ENCODE measurements around the gene RSPO1.
A peak's percentile ranks its signal among the peaks of the same experiment; 100 is the strongest.

RSPO1 gene

DNA sequence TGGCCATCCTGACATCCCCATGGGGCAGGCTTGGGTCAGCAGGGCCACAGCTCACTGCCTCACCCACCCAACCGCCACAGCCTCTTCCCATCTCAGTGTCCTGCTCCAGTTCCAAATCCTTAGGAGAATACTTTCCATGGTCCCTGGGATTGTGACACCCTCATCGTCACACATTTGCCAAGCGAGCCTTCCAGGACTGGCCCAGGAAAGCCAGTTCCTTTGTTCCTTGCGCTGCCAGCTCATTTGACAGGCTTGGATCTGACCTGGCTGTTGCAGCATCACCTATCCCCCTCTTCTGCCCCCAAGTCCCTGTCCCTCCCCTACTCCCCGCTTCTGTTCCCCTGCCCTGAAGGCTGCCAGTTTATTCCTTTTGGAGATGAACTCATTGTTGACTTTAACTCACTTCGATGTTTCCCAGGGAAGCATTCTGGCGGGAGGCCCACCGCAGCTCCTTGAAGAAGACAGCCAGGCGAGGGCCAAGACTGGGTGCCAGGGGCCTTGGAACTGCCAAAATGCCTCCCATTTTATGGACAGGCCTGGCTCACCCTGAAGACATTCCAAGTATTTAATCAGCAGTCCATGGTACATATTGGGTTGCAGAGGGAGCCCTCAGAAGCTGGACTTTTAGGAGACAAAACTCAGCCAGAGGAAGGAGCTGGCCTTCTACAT, 28.8 kb downstream of the RSPO1 start:
- no peaks in the 10 kb centered on the region for H3K36me3 ChIP-seq (replicated peaks in 1 of 2; ENCODE audit: control insufficient read depth in 2 of 2, insufficient read depth in 2 of 2, low read length in 2 of 2)
- no peak overlapping the region for H2BK5ac ChIP-seq (ENCODE audit: low read length)
- no peak overlapping the region for H3K9ac ChIP-seq (ENCODE audit: low read depth, low read length, poor library complexity)
- no CpG with 5 or more reads among the region's 9 CpGs for WGBS, 2 donors (ENCODE audit: extremely low coverage in 2 of 2, insufficient read length in 2 of 2, insufficient replicate concordance in 1 of 2)
- DNase-seq (ENCODE audit: low spot score), result no peak
- H3K9me3 ChIP-seq (replicated peaks in 1 of 2; ENCODE audit: control insufficient read depth in 2 of 2, insufficient read depth in 1 of 2, low read depth in 1 of 2, low read length in 2 of 2), result no peaks in the 10 kb centered on the region
- H3K14ac ChIP-seq (ENCODE audit: low read length), result no peak overlapping the region
- H3K27ac ChIP-seq (replicated peaks; ENCODE audit: low read length), result no peak overlapping the region
- H3K27me3 ChIP-seq (ENCODE audit: control insufficient read depth in 3 of 3, insufficient read depth in 3 of 3, low read depth in 1 of 3, low read length in 3 of 3), result peaks cover 0 to 88% (median 12%) of the 10 kb centered on the region in 3 experiments
- no peaks in the 10 kb centered on the region for H3K4me1 ChIP-seq (ENCODE audit: control insufficient read depth in 2 of 2, insufficient read depth in 1 of 2, low read depth in 1 of 2, low read length in 2 of 2)
- H4K91ac ChIP-seq (ENCODE audit: low read depth, low read length, poor library complexity), result no peak overlapping the region
- H2BK15ac ChIP-seq (ENCODE audit: low read length), result no peak overlapping the region
- H4K8ac ChIP-seq (ENCODE audit: low read depth, low read length), result no peak overlapping the region
- no peak overlapping the region for H2BK120ac ChIP-seq (ENCODE audit: low read depth, low read length)
- H3K23ac ChIP-seq (ENCODE audit: low read depth, low read length, poor library complexity), result no peak overlapping the region
- H3K4ac ChIP-seq (ENCODE audit: low read length), result no peak overlapping the region
- H3K4me3 ChIP-seq (ENCODE audit: low read length in 2 of 2), result no peak overlapping the region
- no peak overlapping the region for H2AFZ ChIP-seq (ENCODE audit: low read length)
- no peak overlapping the region for H2AK5ac ChIP-seq (ENCODE audit: low read depth, low read length)
- no peak overlapping the region for H3K18ac ChIP-seq (ENCODE audit: low read length)
- H2BK12ac ChIP-seq (ENCODE audit: low read length), result no peak overlapping the region
- H3K79me1 ChIP-seq (ENCODE audit: low read depth, low read length), result no peaks in the 10 kb centered on the region
- H3K4me2 ChIP-seq (ENCODE audit: insufficient read depth, low read length, poor library complexity, severe bottlenecking), result no peak overlapping the region

DNA sequence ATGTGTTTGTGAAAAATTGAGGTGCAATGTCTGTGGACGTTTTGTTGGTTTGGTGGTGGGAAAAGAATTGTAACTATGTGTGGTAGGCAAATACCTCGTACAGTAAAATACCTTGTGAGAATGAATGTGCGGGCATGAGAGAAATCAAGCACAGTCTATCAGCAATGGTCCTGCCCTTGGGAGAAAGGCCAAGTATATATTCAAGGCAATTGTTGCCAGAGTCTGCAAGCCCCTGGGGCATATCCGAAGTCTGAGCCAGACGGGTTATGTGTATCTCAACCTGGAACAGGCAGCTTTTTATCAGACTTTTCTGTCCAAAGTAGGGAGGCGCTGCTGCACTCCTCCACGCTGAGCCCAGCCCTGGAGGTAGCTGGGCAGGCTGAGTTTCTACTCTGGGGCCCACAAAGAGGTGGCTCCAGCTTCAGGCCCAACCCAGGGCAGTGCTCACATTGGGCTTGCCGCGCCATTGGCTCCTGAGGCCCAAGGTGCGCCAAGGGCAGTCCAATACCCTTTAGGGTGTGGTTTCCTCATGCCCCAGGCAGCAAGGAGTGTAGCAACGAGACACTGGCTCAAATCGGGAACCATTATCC, 29.5 kb downstream of the RSPO1 start:
- Histone ChIP-seq H2AFZ (ENCODE audit: low read length) (no peak overlapping the region), H3K9me3 (replicated peaks in 1 of 2; ENCODE audit: control insufficient read depth in 2 of 2, insufficient read depth in 1 of 2, low read depth in 1 of 2, low read length in 2 of 2) (no peaks in the 10 kb centered on the region), H3K27me3 (ENCODE audit: control insufficient read depth in 3 of 3, insufficient read depth in 3 of 3, low read depth in 1 of 3, low read length in 3 of 3) (peaks cover 0 to 91% (median 12%) of the 10 kb centered on the region in 3 experiments), H2BK5ac (ENCODE audit: low read length) (no peak overlapping the region), H2BK120ac (ENCODE audit: low read depth, low read length) (no peak overlapping the region), H3K18ac (ENCODE audit: low read length) (no peak overlapping the region), H3K27ac (replicated peaks; ENCODE audit: low read length) (no peak overlapping the region), H2BK15ac (ENCODE audit: low read length) (no peak overlapping the region), H3K23ac (ENCODE audit: low read depth, low read length, poor library complexity) (no peak overlapping the region), H3K4me2 (ENCODE audit: insufficient read depth, low read length, poor library complexity, severe bottlenecking) (no peak overlapping the region), H3K14ac (ENCODE audit: low read length) (no peak overlapping the region), H4K8ac (ENCODE audit: low read depth, low read length) (no peak overlapping the region), H3K79me1 (ENCODE audit: low read depth, low read length) (no peaks in the 10 kb centered on the region), H3K4ac (ENCODE audit: low read length) (no peak overlapping the region), H4K91ac (ENCODE audit: low read depth, low read length, poor library complexity) (no peak overlapping the region), H2BK12ac (ENCODE audit: low read length) (no peak overlapping the region), H3K36me3 (replicated peaks in 1 of 2; ENCODE audit: control insufficient read depth in 2 of 2, insufficient read depth in 2 of 2, low read length in 2 of 2) (no peaks in the 10 kb centered on the region), H3K9ac (ENCODE audit: low read depth, low read length, poor library complexity) (no peak overlapping the region), H3K4me3 (ENCODE audit: low read length in 2 of 2) (no peak overlapping the region), H3K4me1 (ENCODE audit: control insufficient read depth in 2 of 2, insufficient read depth in 1 of 2, low read depth in 1 of 2, low read length in 2 of 2) (no peaks in the 10 kb centered on the region), H2AK5ac (ENCODE audit: low read depth, low read length) (no peak overlapping the region)
- 100% methylated on average over 1 of the region's 12 CpGs; no CpG with 5 or more reads in 1 of the 2 donors for WGBS, 2 donors (ENCODE audit: extremely low coverage in 2 of 2, insufficient read length in 2 of 2, insufficient replicate concordance in 1 of 2)
- DNase-seq (ENCODE audit: low spot score), result no peak

DNA sequence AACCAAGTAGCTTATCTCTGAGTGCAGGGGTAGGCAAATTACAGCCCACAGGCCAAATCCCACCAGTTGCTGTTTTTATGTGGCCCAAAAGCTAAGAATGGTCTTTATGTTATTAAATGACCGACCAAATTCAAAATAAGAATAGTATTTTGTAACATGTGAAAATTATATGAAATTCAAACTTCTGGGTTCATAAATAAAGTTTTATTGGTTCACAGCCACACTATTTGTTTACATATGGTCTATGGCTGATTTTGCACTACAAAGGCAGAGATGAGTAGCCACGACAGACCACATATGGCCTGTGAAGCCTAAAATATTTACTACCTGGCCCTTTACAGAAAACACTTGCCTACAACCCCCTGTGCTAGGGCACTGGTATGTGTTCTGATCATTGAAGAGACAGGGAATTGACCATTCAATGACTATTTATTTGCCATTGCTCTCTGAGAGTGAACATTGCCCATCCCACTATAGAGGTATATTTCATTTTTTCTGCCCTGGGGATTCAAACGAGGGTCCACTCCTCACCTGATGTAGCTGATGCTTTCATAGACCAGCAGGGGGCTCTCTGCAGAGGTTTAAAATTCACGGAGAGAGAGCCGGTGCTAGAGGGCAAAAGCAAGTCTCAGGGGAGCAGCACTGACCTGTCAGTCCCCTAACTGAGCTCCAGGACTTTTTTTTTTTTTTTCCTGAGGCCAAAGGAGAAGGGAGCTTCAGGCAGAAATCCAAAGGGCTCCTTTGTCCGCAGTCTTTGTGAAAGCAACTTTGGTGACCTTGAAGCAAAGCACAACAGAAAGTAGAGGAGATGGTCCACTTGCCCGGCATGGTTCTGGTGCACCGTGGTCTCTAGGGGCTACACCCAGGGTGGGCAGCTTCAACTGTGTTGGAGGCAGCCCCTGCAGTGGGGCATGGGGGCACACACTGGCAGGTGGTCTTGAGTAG, 31.7 kb downstream of the RSPO1 start:
- Histone ChIP-seq H3K9ac (ENCODE audit: low read depth, low read length, poor library complexity) (no peak overlapping the region), H2AK5ac (ENCODE audit: low read depth, low read length) (no peak overlapping the region), H2AFZ (ENCODE audit: low read length) (no peak overlapping the region), H3K9me3 (replicated peaks in 1 of 2; ENCODE audit: control insufficient read depth in 2 of 2, insufficient read depth in 1 of 2, low read depth in 1 of 2, low read length in 2 of 2) (no peaks in the 10 kb centered on the region), H2BK15ac (ENCODE audit: low read length) (no peak overlapping the region), H3K18ac (ENCODE audit: low read length) (no peak overlapping the region), H3K14ac (ENCODE audit: low read length) (no peak overlapping the region), H2BK5ac (ENCODE audit: low read length) (no peak overlapping the region), H4K8ac (ENCODE audit: low read depth, low read length) (no peak overlapping the region), H3K4me1 (ENCODE audit: control insufficient read depth in 2 of 2, insufficient read depth in 1 of 2, low read depth in 1 of 2, low read length in 2 of 2) (no peaks in the 10 kb centered on the region), H2BK12ac (ENCODE audit: low read length) (no peak overlapping the region), H4K91ac (ENCODE audit: low read depth, low read length, poor library complexity) (no peak overlapping the region), H3K4me3 (ENCODE audit: low read length in 2 of 2) (no peak overlapping the region), H3K79me1 (ENCODE audit: low read depth, low read length) (no peaks in the 10 kb centered on the region), H3K4ac (ENCODE audit: low read length) (no peak overlapping the region), H2BK120ac (ENCODE audit: low read depth, low read length) (no peak overlapping the region), H3K27me3 (ENCODE audit: control insufficient read depth in 3 of 3, insufficient read depth in 3 of 3, low read depth in 1 of 3, low read length in 3 of 3) (peaks cover 0 to 74% (median 5%) of the 10 kb centered on the region in 3 experiments), H3K27ac (replicated peaks; ENCODE audit: low read length) (no peak overlapping the region), H3K23ac (ENCODE audit: low read depth, low read length, poor library complexity) (no peak overlapping the region), H3K4me2 (ENCODE audit: insufficient read depth, low read length, poor library complexity, severe bottlenecking) (no peak overlapping the region), H3K36me3 (replicated peaks in 1 of 2; ENCODE audit: control insufficient read depth in 2 of 2, insufficient read depth in 2 of 2, low read length in 2 of 2) (no peaks in the 10 kb centered on the region)
- WGBS, 2 donors (ENCODE audit: extremely low coverage in 2 of 2, insufficient read length in 2 of 2, insufficient replicate concordance in 1 of 2), result no CpG with 5 or more reads among the region's 8 CpGs
- DNase-seq (ENCODE audit: low spot score), result peak; percentile 41

DNA sequence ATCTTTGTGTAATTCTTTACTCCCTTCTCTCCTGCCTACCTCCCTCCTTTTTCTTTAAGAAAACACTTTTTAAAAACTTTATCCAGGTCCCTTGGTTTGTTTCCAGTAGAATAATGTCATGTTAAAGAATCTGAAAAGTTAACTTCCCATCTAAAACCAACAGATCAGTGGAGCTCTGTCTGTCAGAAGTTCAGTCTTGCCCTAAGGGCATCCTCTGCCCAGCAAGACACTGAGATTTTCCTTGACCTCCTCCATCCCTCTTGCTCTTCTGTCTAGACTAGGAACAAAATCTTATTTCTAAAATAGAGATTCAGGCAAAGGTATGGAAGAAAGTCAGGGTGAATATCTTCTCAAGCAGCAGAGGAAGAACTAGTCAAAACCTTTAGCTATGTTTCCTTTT, 33.3 kb downstream of the RSPO1 start:
- H2BK5ac ChIP-seq (ENCODE audit: low read length), result no peak overlapping the region
- H2AK5ac ChIP-seq (ENCODE audit: low read depth, low read length), result no peak overlapping the region
- H3K4ac ChIP-seq (ENCODE audit: low read length), result no peak overlapping the region
- no peak overlapping the region for H4K91ac ChIP-seq (ENCODE audit: low read depth, low read length, poor library complexity)
- no peak overlapping the region for H3K4me2 ChIP-seq (ENCODE audit: insufficient read depth, low read length, poor library complexity, severe bottlenecking)
- no peak overlapping the region for H3K4me3 ChIP-seq (ENCODE audit: low read length in 2 of 2)
- no peak for DNase-seq (ENCODE audit: low spot score)
- no peak overlapping the region for H3K27ac ChIP-seq (replicated peaks; ENCODE audit: low read length)
- no peaks in the 10 kb centered on the region for H3K4me1 ChIP-seq (ENCODE audit: control insufficient read depth in 2 of 2, insufficient read depth in 1 of 2, low read depth in 1 of 2, low read length in 2 of 2)
- H3K9me3 ChIP-seq (replicated peaks in 1 of 2; ENCODE audit: control insufficient read depth in 2 of 2, insufficient read depth in 1 of 2, low read depth in 1 of 2, low read length in 2 of 2), result no peaks in the 10 kb centered on the region
- no peak overlapping the region for H3K14ac ChIP-seq (ENCODE audit: low read length)
- H4K8ac ChIP-seq (ENCODE audit: low read depth, low read length), result no peak overlapping the region
- no peak overlapping the region for H2AFZ ChIP-seq (ENCODE audit: low read length)
- no peak overlapping the region for H2BK15ac ChIP-seq (ENCODE audit: low read length)
- H3K9ac ChIP-seq (ENCODE audit: low read depth, low read length, poor library complexity), result no peak overlapping the region
- H3K79me1 ChIP-seq (ENCODE audit: low read depth, low read length), result no peaks in the 10 kb centered on the region
- no peak overlapping the region for H2BK12ac ChIP-seq (ENCODE audit: low read length)
- no peak overlapping the region for H3K23ac ChIP-seq (ENCODE audit: low read depth, low read length, poor library complexity)
- H3K27me3 ChIP-seq (ENCODE audit: control insufficient read depth in 3 of 3, insufficient read depth in 3 of 3, low read depth in 1 of 3, low read length in 3 of 3), result peaks cover 0 to 64% (median 0%) of the 10 kb centered on the region in 3 experiments
- no peaks in the 10 kb centered on the region for H3K36me3 ChIP-seq (replicated peaks in 1 of 2; ENCODE audit: control insufficient read depth in 2 of 2, insufficient read depth in 2 of 2, low read length in 2 of 2)
- H2BK120ac ChIP-seq (ENCODE audit: low read depth, low read length), result no peak overlapping the region
- H3K18ac ChIP-seq (ENCODE audit: low read length), result no peak overlapping the region
